GM12878 (cell line): ENCODE data around the gene TNIP3. TPM values are rescaled to one million over a fixed set of nuclear protein-coding genes. Genes with fewer than 3 reads are reported as not detected.

Experiments
- ATAC-seq: fragments of 200-7000 bp; cut with Tn5 transposase; 3 replicates; pipeline ENCODE4 v1.9.1; 2020; ENCODE audit warnings: mild to moderate bottlenecking, moderate library complexity
- BruUV-seq: library from RNA; stranded (reverse); fragments of 400-500 nt; replicated peaks from 2 replicates; lab custom pipeline; 2021; lab: Mats Ljungman, UMichigan
- CTCF ChIA-PET: fragments of 300-600 bp; sonication (Branson Sonifier 250); formaldehyde crosslinking; extraction: SDS; loops from one replicate; lab custom pipeline; 2021; ENCODE audit warnings: inconsistent platforms; lab: Yijun Ruan, JAX
- POLR2A ChIA-PET: fragments of 350-600 bp; formaldehyde crosslinking; extraction: SDS; loops from one replicate; lab custom pipeline; 2021; ENCODE audit warnings: inconsistent platforms; lab: Charles Lee
- RAD21 ChIA-PET: fragments of 300-600 bp; sonication (Branson Sonifier 250); formaldehyde crosslinking; loops from one replicate; lab custom pipeline; 2023; ENCODE audit warnings: antibody characterized with exemption; ENCODE audit not compliant: unreplicated experiment; lab: Charles Lee
- SMC1A ChIA-PET: fragments of 300-600 bp; sonication (Branson Sonifier 250); formaldehyde crosslinking; loops from one replicate; lab custom pipeline; 2023; ENCODE audit not compliant: unreplicated experiment, uncharacterized antibody; lab: Charles Lee
- DNase-seq: peaks from one replicate; pipeline ENCODE4 v3.0.0-alpha.2; 2011; ENCODE audit warnings: low read depth, low spot score
- FAIRE-seq: peaks from 3 replicates; lab custom pipeline; 2011; peaks lifted over from hg19 to GRCh38; lab: Jason Lieb, UNC
- H2AFZ ChIP-seq: 2 replicates; pipeline ENCODE4 v1.6.0; 2011; ENCODE audit warnings: low read depth, low read length, control low read depth; ENCODE audit not compliant: control insufficient read depth
- H3K27ac ChIP-seq: 2 replicates; pipeline ENCODE4 v1.5.1; 2011; ENCODE audit warnings: control low read depth; ENCODE audit not compliant: control insufficient read depth, insufficient read depth
- H3K27me3 ChIP-seq, 2 experiments: replicated peaks in 1 of 2; 2 replicates each; pipeline versions ENCODE4 v1.6.0 to v1.6.1; 2011; ENCODE audit warnings: low read length in 1 of 2; ENCODE audit not compliant: control insufficient read depth in 2 of 2, insufficient read depth in 2 of 2
- H3K36me3 ChIP-seq, 2 experiments: 2 replicates each; pipeline ENCODE4 v1.5.1; 2011; ENCODE audit warnings: low read length in 1 of 2; ENCODE audit not compliant: control insufficient read depth in 2 of 2, insufficient read depth in 2 of 2
- H3K4me1 ChIP-seq: 2 replicates; pipeline ENCODE4 v1.6.1; 2011; ENCODE audit warnings: mild to moderate bottlenecking, low read length, moderate library complexity, mixed read lengths; ENCODE audit not compliant: control insufficient read depth, insufficient read depth
- H3K4me2 ChIP-seq: 2 replicates; pipeline ENCODE4 v1.6.0; 2011; ENCODE audit warnings: control low read depth; ENCODE audit not compliant: control insufficient read depth, insufficient read depth
- H3K4me3 ChIP-seq: fragments of 200-600 bp; sonication (generic); 2 replicates; pipeline ENCODE4 v1.5.1; 2016
- H3K79me2 ChIP-seq: 2 replicates; pipeline ENCODE4 v1.6.0; 2011; ENCODE audit warnings: low read length; ENCODE audit not compliant: control insufficient read depth, insufficient read depth
- H3K9ac ChIP-seq: 2 replicates; pipeline ENCODE4 v1.8.0; 2011; ENCODE audit warnings: low read length, control low read depth, mixed read lengths; ENCODE audit not compliant: control insufficient read depth, insufficient read depth
- H3K9me3 ChIP-seq: replicated peaks from 3 replicates; pipeline ENCODE4 v1.5.1; 2011; ENCODE audit warnings: mild to moderate bottlenecking, low read length; ENCODE audit not compliant: control insufficient read depth, insufficient read depth
- H4K20me1 ChIP-seq: 2 replicates; pipeline ENCODE4 v1.6.0; 2011; ENCODE audit not compliant: control insufficient read depth, insufficient read depth
- BACH1 ChIP-seq: fragments of 450-650 bp; IDR thresholded peaks from 2 replicates; pipeline ENCODE4 v1.6.1; 2017; ENCODE audit warnings: mild to moderate bottlenecking, borderline replicate concordance
- CREB1 ChIP-seq: IDR thresholded peaks from 2 replicates; pipeline ENCODE4 v1.6.1; 2012; ENCODE audit warnings: low read depth, mild to moderate bottlenecking, inconsistent platforms
- IKZF1 ChIP-seq: fragments of 450-650 bp; conservative IDR thresholded peaks from 2 replicates; pipeline ENCODE4 v1.6.1; 2017; ENCODE audit warnings: antibody characterized with exemption, mild to moderate bottlenecking
- JUND ChIP-seq: IDR thresholded peaks from 2 replicates; pipeline ENCODE4 v1.6.1; 2012; ENCODE audit warnings: low read depth, mild to moderate bottlenecking, low read length, improper control_type of control experiment, moderate library complexity
- NFIC ChIP-seq: IDR thresholded peaks from 2 replicates; pipeline ENCODE4 v1.6.1; 2012; ENCODE audit warnings: low read depth, mild to moderate bottlenecking, inconsistent platforms, low read length, moderate library complexity
- RAD51 ChIP-seq: fragments of 450-650 bp; IDR thresholded peaks from 2 replicates; pipeline ENCODE4 v1.6.1; 2016; ENCODE audit warnings: moderate library complexity, mild to moderate bottlenecking, inconsistent platforms
- RCOR1 ChIP-seq: conservative IDR thresholded peaks from 2 replicates; pipeline ENCODE4 v1.6.1; 2012; ENCODE audit warnings: low read depth, low read length, improper control_type of control experiment
- SMAD1 ChIP-seq: fragments of 450-650 bp; IDR thresholded peaks from 2 replicates; pipeline ENCODE4 v1.6.1; 2018; ENCODE audit warnings: mild to moderate bottlenecking, low read depth; ENCODE audit not compliant: partially characterized antibody
- SREBF1 ChIP-seq: IDR thresholded peaks from 2 replicates; pipeline ENCODE4 v1.6.1; 2012; ENCODE audit warnings: mild to moderate bottlenecking, low read length
- STAT1 ChIP-seq: fragments of 450-650 bp; conservative IDR thresholded peaks from 2 replicates; pipeline ENCODE4 v1.6.1; 2014; ENCODE audit warnings: antibody characterized with exemption, mild to moderate bottlenecking
- YY1 ChIP-seq: IDR thresholded peaks from 2 replicates; pipeline ENCODE4 v1.6.1; 2011; ENCODE audit warnings: low read depth, mild to moderate bottlenecking, low read length
- WGBS: methylation state at CpG from one replicate; pipeline ENCODE4 v1.1.6; 2016; ENCODE audit warnings: low lambda C conversion rate; ENCODE audit not compliant: insufficient replicate concordance, insufficient coverage; ENCODE audit errors: missing lambda C conversion rate; 5-methylcytosine and 5-hydroxymethylcytosine counted together
- in situ Hi-C: fragments of 300-500 bp; cut with MboI; formaldehyde crosslinking; loops from 9 replicates; pipeline ENCODE4 v1.14.3; 2018; ENCODE audit warnings: mixed read lengths
- intact Hi-C: fragments of 100-400 bp; cut with micrococcal nuclease; formaldehyde crosslinking; loops from one replicate; pipeline ENCODE4 v1.14.2; 2022; ENCODE audit not compliant: unreplicated experiment
- polyA plus RNA-seq, 11 experiments: library from polyadenylated mRNA; depleted of rRNA in 4 of 11; unstranded in 6 of 11; stranded (reverse) in 5 of 11; fragments of >200 nt; fragmentation: Nextera tagmentation in 4 of 11; fragmentation: Illumina TruSeq in 1 of 11; extraction: Ambion mirVana in 4 of 11; extraction: Trizol in 1 of 11; gene quantifications; 1 replicate in 1 of 11; 2 replicates in 10 of 11; pipeline versions ENCODE4 v1.2.1 to v1.2.3, GENCODE V29; 2011 to 2016; ENCODE audit warnings: inconsistent platforms in 2 of 11, missing spikeins in 2 of 11, low read depth in 1 of 11
- total RNA-seq, 4 experiments: library from RNA; depleted of rRNA in 3 of 4; stranded (reverse); fragments of >200 nt in 3 of 4; fragmentation: Illumina TruSeq in 1 of 4; extraction: Trizol in 1 of 4; gene quantifications; 2 replicates each; pipeline versions ENCODE4 v1.2.1 to v1.2.3, GENCODE V29; 2013 to 2021
- TF ChIP-seq, protein P1 (sequence below): fragments of 450-650 bp; formaldehyde crosslinking; IDR thresholded peaks from 2 replicates; pipeline ENCODE4 v1.5.0; 2022; ENCODE audit warnings: mild to moderate bottlenecking, missing genetic modification characterization
- TF ChIP-seq, protein P2 (sequence below): fragments of 450-650 bp; formaldehyde crosslinking; IDR thresholded peaks from 2 replicates; pipeline ENCODE4 v1.4.0; 2022; ENCODE audit warnings: mild to moderate bottlenecking, moderate library complexity
- TF ChIP-seq, protein P3 (sequence below): fragments of 450-650 bp; IDR thresholded peaks from 2 replicates; pipeline ENCODE4 v1.6.1; 2018; ENCODE audit warnings: mild to moderate bottlenecking, low read depth, moderate library complexity; ENCODE audit not compliant: partially characterized antibody

TNIP3 gene
- total and polyA plus RNA-seq, 10 of the 15 experiments (the other 5 are each of a cell fraction or from before 2014, with no cell fraction given) = 0.21 to 1.4 (median 0.67) TPM

DNA sequence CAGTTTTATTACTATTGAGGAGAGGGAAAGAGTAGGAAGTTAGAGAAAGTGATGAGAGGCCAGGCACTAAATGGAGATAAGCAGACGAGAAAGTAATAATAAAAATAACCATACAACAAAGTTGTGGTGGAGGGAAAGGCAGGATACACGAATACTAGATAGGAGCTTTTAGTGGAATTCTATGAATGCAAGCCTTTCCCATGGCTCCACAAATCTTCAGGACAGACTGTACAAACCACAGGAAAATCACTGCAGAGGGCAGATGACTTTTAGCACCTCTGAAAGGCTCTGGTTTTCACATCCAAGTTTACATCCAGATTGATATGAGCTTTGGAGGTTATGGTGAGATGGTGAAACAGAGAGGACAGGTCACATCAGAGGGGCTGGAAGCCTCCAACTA lies 41.5 kb downstream of the TNIP3 start:
- WGBS = 21% methylated on average over 2 of the region's 2 CpGs
- SMC1A ChIA-PET = interaction anchor here (0.7 kb wide), 1 partner anchor 468 kb away, joined by 3 read pairs; no protein-coding TSS in a partner anchor

More for the DNA sequence above, 41.5 kb downstream of the TNIP3 start:
- no peak overlapping the region for H2AFZ ChIP-seq
- no peaks in the 10 kb centered on the region for H3K27me3 ChIP-seq
- BruUV-seq = no TSS peak
- intact Hi-C loops (no loop called here), in situ Hi-C loops (no loop called here)
- CTCF ChIA-PET = interaction anchor here (1.1 to 1.9 kb wide), 2 partner anchors 13 to 70 kb away, joined by 3 to 4 read pairs; no protein-coding TSS in a partner anchor
- no peak overlapping the region for H3K9ac ChIP-seq
- RAD21 ChIA-PET = no interaction called here
- no peak overlapping the region for H3K4me2 ChIP-seq
- H3K79me2 ChIP-seq = no peaks in the 10 kb centered on the region
- no peak for DNase-seq
- ATAC-seq = no peak
- no peak overlapping the region for H3K4me3 ChIP-seq
- H3K9me3 ChIP-seq = no peaks in the 10 kb centered on the region
- H3K27ac ChIP-seq = no peak overlapping the region
- no peak for FAIRE-seq
- H3K4me1 ChIP-seq = no peaks in the 10 kb centered on the region
- no peaks in the 10 kb centered on the region for H4K20me1 ChIP-seq
- TF ChIP-seq NFIC (no peak), IKZF1 (no peak), RAD51 (no peak), CREB1 (no peak), STAT1 (no peak), RCOR1 (no peak), YY1 (no peak), JUND (no peak), SREBF1 (no peak), SMAD1 (no peak), BACH1 (no peak)
- TF ChIP-seq, protein P1, sequence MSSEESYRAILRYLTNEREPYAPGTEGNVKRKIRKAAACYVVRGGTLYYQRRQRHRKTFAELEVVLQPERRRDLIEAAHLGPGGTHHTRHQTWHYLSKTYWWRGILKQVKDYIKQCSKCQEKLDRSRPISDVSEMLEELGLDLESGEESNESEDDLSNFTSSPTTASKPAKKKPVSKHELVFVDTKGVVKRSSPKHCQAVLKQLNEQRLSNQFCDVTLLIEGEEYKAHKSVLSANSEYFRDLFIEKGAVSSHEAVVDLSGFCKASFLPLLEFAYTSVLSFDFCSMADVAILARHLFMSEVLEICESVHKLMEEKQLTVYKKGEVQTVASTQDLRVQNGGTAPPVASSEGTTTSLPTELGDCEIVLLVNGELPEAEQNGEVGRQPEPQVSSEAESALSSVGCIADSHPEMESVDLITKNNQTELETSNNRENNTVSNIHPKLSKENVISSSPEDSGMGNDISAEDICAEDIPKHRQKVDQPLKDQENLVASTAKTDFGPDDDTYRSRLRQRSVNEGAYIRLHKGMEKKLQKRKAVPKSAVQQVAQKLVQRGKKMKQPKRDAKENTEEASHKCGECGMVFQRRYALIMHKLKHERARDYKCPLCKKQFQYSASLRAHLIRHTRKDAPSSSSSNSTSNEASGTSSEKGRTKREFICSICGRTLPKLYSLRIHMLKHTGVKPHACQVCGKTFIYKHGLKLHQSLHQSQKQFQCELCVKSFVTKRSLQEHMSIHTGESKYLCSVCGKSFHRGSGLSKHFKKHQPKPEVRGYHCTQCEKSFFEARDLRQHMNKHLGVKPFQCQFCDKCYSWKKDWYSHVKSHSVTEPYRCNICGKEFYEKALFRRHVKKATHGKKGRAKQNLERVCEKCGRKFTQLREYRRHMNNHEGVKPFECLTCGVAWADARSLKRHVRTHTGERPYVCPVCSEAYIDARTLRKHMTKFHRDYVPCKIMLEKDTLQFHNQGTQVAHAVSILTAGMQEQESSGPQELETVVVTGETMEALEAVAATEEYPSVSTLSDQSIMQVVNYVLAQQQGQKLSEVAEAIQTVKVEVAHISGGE (CRISPR knock-in tag) = no peak
- TF ChIP-seq, protein P2, sequence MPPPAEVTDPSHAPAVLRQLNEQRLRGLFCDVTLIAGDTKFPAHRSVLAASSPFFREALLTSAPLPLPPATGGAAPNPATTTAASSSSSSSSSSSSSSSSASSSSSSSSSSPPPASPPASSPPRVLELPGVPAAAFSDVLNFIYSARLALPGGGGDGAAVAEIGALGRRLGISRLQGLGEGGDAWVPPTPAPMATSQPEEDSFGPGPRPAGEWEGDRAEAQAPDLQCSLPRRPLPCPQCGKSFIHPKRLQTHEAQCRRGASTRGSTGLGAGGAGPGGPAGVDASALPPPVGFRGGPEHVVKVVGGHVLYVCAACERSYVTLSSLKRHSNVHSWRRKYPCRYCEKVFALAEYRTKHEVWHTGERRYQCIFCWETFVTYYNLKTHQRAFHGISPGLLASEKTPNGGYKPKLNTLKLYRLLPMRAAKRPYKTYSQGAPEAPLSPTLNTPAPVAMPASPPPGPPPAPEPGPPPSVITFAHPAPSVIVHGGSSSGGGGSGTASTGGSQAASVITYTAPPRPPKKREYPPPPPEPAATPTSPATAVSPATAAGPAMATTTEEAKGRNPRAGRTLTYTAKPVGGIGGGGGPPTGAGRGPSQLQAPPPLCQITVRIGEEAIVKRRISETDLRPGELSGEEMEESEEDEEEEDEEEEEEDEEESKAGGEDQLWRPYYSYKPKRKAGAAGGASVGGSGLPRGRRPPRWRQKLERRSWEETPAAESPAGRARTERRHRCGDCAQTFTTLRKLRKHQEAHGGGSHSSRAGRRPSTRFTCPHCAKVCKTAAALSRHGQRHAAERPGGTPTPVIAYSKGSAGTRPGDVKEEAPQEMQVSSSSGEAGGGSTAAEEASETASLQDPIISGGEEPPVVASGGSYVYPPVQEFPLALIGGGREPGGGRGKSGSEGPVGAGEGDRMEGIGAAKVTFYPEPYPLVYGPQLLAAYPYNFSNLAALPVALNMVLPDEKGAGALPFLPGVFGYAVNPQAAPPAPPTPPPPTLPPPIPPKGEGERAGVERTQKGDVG (CRISPR knock-in tag) = no peak
- TF ChIP-seq, protein P3, sequence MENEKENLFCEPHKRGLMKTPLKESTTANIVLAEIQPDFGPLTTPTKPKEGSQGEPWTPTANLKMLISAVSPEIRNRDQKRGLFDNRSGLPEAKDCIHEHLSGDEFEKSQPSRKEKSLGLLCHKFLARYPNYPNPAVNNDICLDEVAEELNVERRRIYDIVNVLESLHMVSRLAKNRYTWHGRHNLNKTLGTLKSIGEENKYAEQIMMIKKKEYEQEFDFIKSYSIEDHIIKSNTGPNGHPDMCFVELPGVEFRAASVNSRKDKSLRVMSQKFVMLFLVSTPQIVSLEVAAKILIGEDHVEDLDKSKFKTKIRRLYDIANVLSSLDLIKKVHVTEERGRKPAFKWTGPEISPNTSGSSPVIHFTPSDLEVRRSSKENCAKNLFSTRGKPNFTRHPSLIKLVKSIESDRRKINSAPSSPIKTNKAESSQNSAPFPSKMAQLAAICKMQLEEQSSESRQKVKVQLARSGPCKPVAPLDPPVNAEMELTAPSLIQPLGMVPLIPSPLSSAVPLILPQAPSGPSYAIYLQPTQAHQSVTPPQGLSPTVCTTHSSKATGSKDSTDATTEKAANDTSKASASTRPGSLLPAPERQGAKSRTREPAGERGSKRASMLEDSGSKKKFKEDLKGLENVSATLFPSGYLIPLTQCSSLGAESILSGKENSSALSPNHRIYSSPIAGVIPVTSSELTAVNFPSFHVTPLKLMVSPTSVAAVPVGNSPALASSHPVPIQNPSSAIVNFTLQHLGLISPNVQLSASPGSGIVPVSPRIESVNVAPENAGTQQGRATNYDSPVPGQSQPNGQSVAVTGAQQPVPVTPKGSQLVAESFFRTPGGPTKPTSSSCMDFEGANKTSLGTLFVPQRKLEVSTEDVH = no peak
- POLR2A ChIA-PET = no interaction called here
- no peaks in the 10 kb centered on the region for H3K36me3 ChIP-seq
